Measurements from ENCODE around the gene TPSB2.
"Not testable (repeated sequence)": the region's sequence is repeated elsewhere in the genome, so short reads cannot be mapped to it uniquely, and the experiment has no call there.

The TPSB2 gene

DNA sequence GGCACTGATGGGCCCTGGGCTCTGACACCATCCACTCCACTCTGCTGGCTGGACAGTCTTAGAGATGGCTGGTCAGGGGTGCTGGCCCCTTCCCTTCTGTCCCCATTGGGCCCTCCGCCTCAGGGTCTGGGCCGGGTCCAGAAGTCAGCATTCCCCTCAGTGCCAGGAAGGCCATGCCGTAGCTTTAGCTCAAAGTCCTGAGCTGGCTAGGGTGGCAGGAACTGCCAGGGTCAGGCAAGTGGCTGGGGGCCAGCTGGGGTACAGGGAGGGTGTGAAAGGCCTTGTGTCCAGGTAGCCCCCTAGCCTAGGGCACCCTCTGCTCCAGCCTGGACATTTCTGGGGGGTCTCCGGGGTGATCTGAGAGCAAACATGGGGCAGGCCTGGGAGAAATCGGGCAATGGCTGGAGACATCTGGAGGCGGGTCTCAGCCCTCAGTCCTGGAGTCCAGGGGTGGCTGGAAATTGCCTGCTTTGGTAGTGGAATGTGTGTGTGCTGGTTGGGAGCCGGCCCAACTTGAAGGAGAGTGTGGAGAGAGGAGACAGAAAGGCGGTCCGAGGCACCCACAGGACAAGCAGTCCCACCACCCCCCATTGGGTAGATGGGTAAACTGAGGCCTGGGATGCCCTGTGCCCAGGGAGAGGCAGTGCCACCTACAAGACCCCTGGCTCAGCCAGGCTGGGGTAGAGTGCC is 37.5 kb downstream of the TPSB2 start:
- H4K20me1 ChIP-seq (ENCODE audit: insufficient read depth, low read length), result peaks cover 7% of the 10 kb centered on the region
- no peak for ATAC-seq (ENCODE audit: insufficient read depth, low read depth)
- no peak overlapping the region for H3K4me2 ChIP-seq (ENCODE audit: insufficient read depth, low read length)
- no peak overlapping the region for H3K9ac ChIP-seq (ENCODE audit: low read depth, low read length)
- no peaks in the 10 kb centered on the region for H3K9me3 ChIP-seq (ENCODE audit: insufficient read depth, low read length, severe bottlenecking)
- H3K27me3 ChIP-seq (ENCODE audit: insufficient read depth, low read length, poor library complexity), result no peaks in the 10 kb centered on the region
- no peaks in the 10 kb centered on the region for H3K36me3 ChIP-seq (ENCODE audit: insufficient read depth, low read length)
- H2AFZ ChIP-seq (ENCODE audit: low read depth, low read length), result no peak overlapping the region
- TF ChIP-seq, protein P1, sequence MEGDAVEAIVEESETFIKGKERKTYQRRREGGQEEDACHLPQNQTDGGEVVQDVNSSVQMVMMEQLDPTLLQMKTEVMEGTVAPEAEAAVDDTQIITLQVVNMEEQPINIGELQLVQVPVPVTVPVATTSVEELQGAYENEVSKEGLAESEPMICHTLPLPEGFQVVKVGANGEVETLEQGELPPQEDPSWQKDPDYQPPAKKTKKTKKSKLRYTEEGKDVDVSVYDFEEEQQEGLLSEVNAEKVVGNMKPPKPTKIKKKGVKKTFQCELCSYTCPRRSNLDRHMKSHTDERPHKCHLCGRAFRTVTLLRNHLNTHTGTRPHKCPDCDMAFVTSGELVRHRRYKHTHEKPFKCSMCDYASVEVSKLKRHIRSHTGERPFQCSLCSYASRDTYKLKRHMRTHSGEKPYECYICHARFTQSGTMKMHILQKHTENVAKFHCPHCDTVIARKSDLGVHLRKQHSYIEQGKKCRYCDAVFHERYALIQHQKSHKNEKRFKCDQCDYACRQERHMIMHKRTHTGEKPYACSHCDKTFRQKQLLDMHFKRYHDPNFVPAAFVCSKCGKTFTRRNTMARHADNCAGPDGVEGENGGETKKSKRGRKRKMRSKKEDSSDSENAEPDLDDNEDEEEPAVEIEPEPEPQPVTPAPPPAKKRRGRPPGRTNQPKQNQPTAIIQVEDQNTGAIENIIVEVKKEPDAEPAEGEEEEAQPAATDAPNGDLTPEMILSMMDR (IDR thresholded peaks at IDR 0.05; ENCODE audit: borderline replicate concordance, extremely low read depth, low read length, poor library complexity, severe bottlenecking), result no peak
- H3K27ac ChIP-seq (ENCODE audit: low read length), result no peak overlapping the region
- no peak for DNase-seq
- no peak overlapping the region for H3K4me3 ChIP-seq (ENCODE audit: low read depth in 1 of 2, low read length in 2 of 2)
- H3K4me1 ChIP-seq (ENCODE audit: insufficient read depth, low read length), result no peaks in the 10 kb centered on the region
- H3K79me2 ChIP-seq (ENCODE audit: insufficient read depth, low read length), result no peaks in the 10 kb centered on the region

DNA sequence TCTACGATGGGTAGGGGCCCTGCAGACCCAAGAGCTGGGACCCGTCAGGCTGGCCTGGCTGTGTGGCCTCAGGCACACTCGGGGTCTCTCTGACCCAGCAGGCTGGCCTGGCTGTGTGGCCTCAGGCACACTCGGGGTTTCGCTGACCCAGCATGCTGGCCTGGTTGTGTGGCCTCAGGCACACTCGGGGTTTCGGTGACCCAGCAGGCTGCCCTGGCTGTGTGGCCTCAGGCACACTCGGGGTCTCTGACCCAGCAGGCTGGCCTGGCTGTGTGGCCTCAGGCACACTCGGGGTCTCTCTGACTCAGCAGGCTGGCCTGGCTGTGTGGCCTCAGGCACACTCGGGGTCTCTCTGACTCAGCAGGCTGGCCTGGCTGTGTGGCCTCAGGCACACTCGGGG is 39.2 kb downstream of the TPSB2 start:
- H3K9ac ChIP-seq (ENCODE audit: low read depth, low read length); H3K9me3 ChIP-seq (ENCODE audit: insufficient read depth, low read length, severe bottlenecking); H3K4me2 ChIP-seq (ENCODE audit: insufficient read depth, low read length); H4K20me1 ChIP-seq (ENCODE audit: insufficient read depth, low read length); H2AFZ ChIP-seq (ENCODE audit: low read depth, low read length); H3K79me2 ChIP-seq (ENCODE audit: insufficient read depth, low read length); H3K27ac ChIP-seq (ENCODE audit: low read length); DNase-seq; H3K36me3 ChIP-seq (ENCODE audit: insufficient read depth, low read length); ATAC-seq (ENCODE audit: insufficient read depth, low read depth); H3K4me3 ChIP-seq (ENCODE audit: low read depth in 1 of 2, low read length in 2 of 2); H3K27me3 ChIP-seq (ENCODE audit: insufficient read depth, low read length, poor library complexity); H3K4me1 ChIP-seq (ENCODE audit: insufficient read depth, low read length): not testable (repeated sequence)

DNA sequence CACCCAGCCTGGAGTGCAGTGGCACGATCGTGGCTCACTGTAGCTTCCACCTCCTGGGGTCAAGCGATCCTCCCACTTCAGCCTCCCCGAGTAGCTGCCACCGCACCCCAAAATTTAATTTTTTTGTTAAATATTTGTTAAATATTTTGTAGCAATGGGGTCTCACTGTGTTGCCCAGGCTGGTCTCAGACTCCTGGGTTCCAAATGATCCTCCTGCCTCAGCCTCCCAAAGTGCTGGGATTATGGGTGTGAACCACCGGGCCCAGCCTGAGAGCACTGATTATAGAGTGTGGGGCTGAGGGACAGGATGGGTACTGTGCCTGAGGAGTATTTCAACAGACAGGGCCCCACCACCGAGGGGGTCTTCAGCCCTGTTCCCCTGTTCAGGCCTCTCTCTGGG is 40.5 kb downstream of the TPSB2 start:
- no peak overlapping the region for H2AFZ ChIP-seq (ENCODE audit: low read depth, low read length)
- no peak for TF ChIP-seq EZH2 (IDR thresholded peaks at IDR 0.05; ENCODE audit: borderline replicate concordance, low read depth, low read length, severe bottlenecking)
- TF ChIP-seq, protein P1 (IDR thresholded peaks at IDR 0.05; ENCODE audit: borderline replicate concordance, extremely low read depth, low read length, poor library complexity, severe bottlenecking), result no peak
- DNase-seq, result no peak
- H3K36me3 ChIP-seq (ENCODE audit: insufficient read depth, low read length), result no peaks in the 10 kb centered on the region
- H3K4me3 ChIP-seq (ENCODE audit: low read depth in 1 of 2, low read length in 2 of 2), result no peak overlapping the region
- no peaks in the 10 kb centered on the region for H3K27me3 ChIP-seq (ENCODE audit: insufficient read depth, low read length, poor library complexity)
- H3K9me3 ChIP-seq (ENCODE audit: insufficient read depth, low read length, severe bottlenecking), result no peaks in the 10 kb centered on the region
- H3K9ac ChIP-seq (ENCODE audit: low read depth, low read length), result no peak overlapping the region
- no peaks in the 10 kb centered on the region for H3K79me2 ChIP-seq (ENCODE audit: insufficient read depth, low read length)
- no peaks in the 10 kb centered on the region for H3K4me1 ChIP-seq (ENCODE audit: insufficient read depth, low read length)
- ATAC-seq (ENCODE audit: insufficient read depth, low read depth), result no peak
- H3K4me2 ChIP-seq (ENCODE audit: insufficient read depth, low read length), result no peak overlapping the region
- no peak overlapping the region for H3K27ac ChIP-seq (ENCODE audit: low read length)
- peaks cover 6% of the 10 kb centered on the region for H4K20me1 ChIP-seq (ENCODE audit: insufficient read depth, low read length)

DNA sequence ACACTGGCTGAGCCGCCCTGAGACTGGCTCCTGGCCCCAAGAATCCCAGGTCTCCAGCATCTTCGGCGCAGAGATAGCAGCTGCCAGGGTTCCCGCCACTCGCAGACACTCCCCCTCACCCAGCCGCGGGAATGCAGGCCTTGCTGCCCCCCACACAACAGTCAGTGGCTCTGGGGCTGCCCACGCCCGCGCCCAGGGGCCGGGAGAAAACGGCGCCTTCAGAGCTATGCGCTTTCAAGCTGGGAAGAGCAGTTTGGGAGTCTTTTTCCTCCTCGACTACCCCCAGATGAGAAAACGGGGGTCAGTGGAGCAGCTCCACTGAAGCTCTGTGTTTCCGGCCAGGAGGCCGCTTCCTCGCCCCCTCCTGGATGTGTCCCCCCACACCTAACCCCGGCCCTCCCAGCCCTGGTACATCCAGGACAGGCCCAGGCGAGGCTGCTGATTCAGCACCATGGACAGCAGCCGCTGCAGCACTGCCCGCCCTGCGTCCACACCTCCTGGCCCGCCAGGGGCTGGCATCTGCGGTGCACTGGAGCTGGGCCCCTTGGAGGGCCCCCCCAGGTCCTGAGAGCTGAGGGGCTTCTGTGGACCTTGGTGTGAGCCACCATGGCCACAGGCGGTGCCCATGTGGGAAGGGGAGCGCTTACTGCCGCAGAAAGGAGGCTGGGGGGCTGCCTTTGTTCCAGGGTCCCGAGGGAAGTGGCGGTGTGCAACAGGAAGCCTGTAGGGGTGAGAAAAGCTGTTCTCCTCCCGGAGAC is 41.4 kb downstream of the TPSB2 start:
- H3K36me3 ChIP-seq (ENCODE audit: insufficient read depth, low read length), result no peaks in the 10 kb centered on the region

DNA sequence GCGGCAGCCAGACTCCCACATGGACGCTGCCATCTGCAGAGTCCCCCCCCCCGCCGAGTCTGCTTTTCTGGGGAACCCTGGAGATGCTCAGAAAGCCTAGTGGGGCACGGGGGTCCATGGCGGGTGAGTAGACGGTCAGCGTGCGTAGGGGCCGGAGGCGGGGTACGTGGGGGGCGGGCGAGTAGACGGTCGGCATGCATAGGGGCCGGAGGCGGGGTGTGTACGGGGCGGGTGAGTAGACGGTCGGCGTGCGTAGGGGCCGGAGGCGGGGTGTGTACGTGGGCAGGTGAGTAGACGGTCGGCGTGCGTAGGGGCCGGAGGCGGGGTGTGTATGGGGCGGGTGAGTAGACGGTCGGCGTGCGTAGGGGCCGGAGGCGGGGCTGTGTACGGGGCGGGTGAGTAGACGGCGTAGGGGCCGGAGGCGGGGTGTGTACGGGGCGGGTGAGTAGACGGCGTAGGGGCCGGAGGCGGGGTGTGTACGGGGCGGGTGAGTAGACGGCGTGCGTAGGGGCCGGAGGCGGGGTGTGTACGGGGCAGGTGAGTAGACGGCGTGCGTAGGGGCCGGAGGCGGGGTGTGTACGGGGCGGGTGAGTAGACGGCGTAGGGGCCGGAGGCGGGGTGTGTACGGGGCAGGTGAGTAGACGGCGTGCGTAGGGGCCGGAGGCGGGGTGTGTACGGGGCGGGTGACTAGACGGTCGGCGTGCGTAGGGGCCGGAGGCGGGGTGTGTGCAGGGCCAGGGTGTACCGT is 44.4 kb downstream of the TPSB2 start:
- not testable (repeated sequence) for H4K20me1 ChIP-seq (ENCODE audit: insufficient read depth, low read length); H3K79me2 ChIP-seq (ENCODE audit: insufficient read depth, low read length); H2AFZ ChIP-seq (ENCODE audit: low read depth, low read length)

More for the DNA sequence above, 41.4 kb downstream of the TPSB2 start:
- Histone ChIP-seq H3K27ac (ENCODE audit: low read length) (no peak overlapping the region), H3K27me3 (ENCODE audit: insufficient read depth, low read length, poor library complexity) (no peaks in the 10 kb centered on the region), H3K9me3 (ENCODE audit: insufficient read depth, low read length, severe bottlenecking) (no peaks in the 10 kb centered on the region), H4K20me1 (ENCODE audit: insufficient read depth, low read length) (peaks cover 5% of the 10 kb centered on the region), H3K4me1 (ENCODE audit: insufficient read depth, low read length) (no peaks in the 10 kb centered on the region), H2AFZ (ENCODE audit: low read depth, low read length) (no peak overlapping the region), H3K4me2 (ENCODE audit: insufficient read depth, low read length) (no peak overlapping the region), H3K9ac (ENCODE audit: low read depth, low read length) (no peak overlapping the region), H3K4me3 (ENCODE audit: low read depth in 1 of 2, low read length in 2 of 2) (no peak overlapping the region), H3K79me2 (ENCODE audit: insufficient read depth, low read length) (no peaks in the 10 kb centered on the region)
- no peak for TF ChIP-seq EZH2 (IDR thresholded peaks at IDR 0.05; ENCODE audit: borderline replicate concordance, low read depth, low read length, severe bottlenecking)
- TF ChIP-seq, protein P1 (IDR thresholded peaks at IDR 0.05; ENCODE audit: borderline replicate concordance, extremely low read depth, low read length, poor library complexity, severe bottlenecking), result no peak
- DNase-seq (peak; percentile 54), ATAC-seq (ENCODE audit: insufficient read depth, low read depth) (peak; percentile 91)

More for the DNA sequence above, 44.4 kb downstream of the TPSB2 start:
- H3K9me3 ChIP-seq (ENCODE audit: insufficient read depth, low read length, severe bottlenecking); H3K9ac ChIP-seq (ENCODE audit: low read depth, low read length); H3K4me3 ChIP-seq (ENCODE audit: low read depth in 1 of 2, low read length in 2 of 2); ATAC-seq (ENCODE audit: insufficient read depth, low read depth); H3K4me2 ChIP-seq (ENCODE audit: insufficient read depth, low read length); H3K27ac ChIP-seq (ENCODE audit: low read length); DNase-seq; H3K4me1 ChIP-seq (ENCODE audit: insufficient read depth, low read length); H3K27me3 ChIP-seq (ENCODE audit: insufficient read depth, low read length, poor library complexity); H3K36me3 ChIP-seq (ENCODE audit: insufficient read depth, low read length): not testable (repeated sequence)
